Activated CD8-positive, alpha-beta memory T cell treated with anti-CD3 and anti-CD28 coated beads, Interleukin-2, amount 50 U/mL, for 24 hours (primary cell): ENCODE measurements around the gene PRR12.

Experiments
- DNase-seq: peaks from one replicate; pipeline ENCODE4 v3.0.0-alpha.2; 2020; ENCODE audit errors: extremely low read depth

Gene PRR12

GRCh38 chr19:49590971-49591730 is at the start of gene PRR12:
Gene PRR12 (plus strand): TSS chr19:49591182. CDS start chr19:49591655, 473 bp downstream.
- DNase-seq: no peak

GRCh38 chr19:49541914-49542313 is 49.1 kb upstream of the PRR12 start:
- DNase-seq: no peak

GRCh38 chr19:49542446-49542845 is 48.5 kb upstream of the PRR12 start:
- no peak for DNase-seq

GRCh38 chr19:49543032-49543431 is 48.0 kb upstream of the PRR12 start:
- no peak for DNase-seq

GRCh38 chr19:49544154-49544553 is 46.8 kb upstream of the PRR12 start:
- DNase-seq: no peak

- DNase-seq: peak; percentile 47
Observed at GRCh38 chr19:49546825-49547565, 44.0 kb upstream of the PRR12 start.

- no peak for DNase-seq
Observed at GRCh38 chr19:49549045-49549444, 41.9 kb upstream of the PRR12 start.

GRCh38 chr19:49551531-49551930 is 39.5 kb upstream of the PRR12 start:
- DNase-seq: no peak

GRCh38 chr19:49552749-49553148 is 38.2 kb upstream of the PRR12 start:
- no peak for DNase-seq

GRCh38 chr19:49553451-49554271 is 37.3 kb upstream of the PRR12 start:
- DNase-seq: no peak

- no peak for DNase-seq
Observed at GRCh38 chr19:49554701-49555181, 36.2 kb upstream of the PRR12 start.

GRCh38 chr19:49555600-49556411 is 35.2 kb upstream of the PRR12 start:
- DNase-seq: peak; percentile 46

GRCh38 chr19:49556412-49557398 is 34.3 kb upstream of the PRR12 start:
- no peak for DNase-seq

- DNase-seq: no peak
Observed at GRCh38 chr19:49557641-49558325, 33.2 kb upstream of the PRR12 start.

GRCh38 chr19:49558591-49558990 is 32.4 kb upstream of the PRR12 start:
- no peak for DNase-seq

- no peak for DNase-seq
Observed at GRCh38 chr19:49559443-49559842, 31.5 kb upstream of the PRR12 start.

GRCh38 chr19:49559928-49560327 is 31.1 kb upstream of the PRR12 start:
- no peak for DNase-seq

GRCh38 chr19:49560358-49560900 is 30.6 kb upstream of the PRR12 start:
- no peak for DNase-seq

GRCh38 chr19:49564616-49565045 is 26.4 kb upstream of the PRR12 start:
- no peak for DNase-seq
